Calu3 (cell line): ENCODE results near the gene COL5A2. TPM values are rescaled to one million over a fixed set of nuclear protein-coding genes. Genes with fewer than 3 reads are reported as not detected.

Experiments used
- BruUV-seq: library from RNA; stranded (reverse); fragments of 400-500 nt; replicated peaks from 2 replicates; lab custom pipeline; 2021; lab: Mats Ljungman, UMichigan
- CTCF ChIA-PET: fragments of 300-600 bp; sonication (Branson Sonifier 250); formaldehyde crosslinking; loops from one replicate; lab custom pipeline; 2022; ENCODE audit warnings: antibody characterized with exemption; lab: Charles Lee
- DNase-seq: peaks from one replicate; pipeline ENCODE4 v3.0.0; 2022
- H3K27ac Mint-ChIP-seq: one replicate; pipeline ENCODE4 v1.8.0; 2022; ENCODE audit warnings: mixed read lengths; ENCODE audit not compliant: unreplicated experiment
- H3K27me3 Mint-ChIP-seq: one replicate; pipeline ENCODE4 v1.8.0; 2022; ENCODE audit warnings: mixed read lengths; ENCODE audit not compliant: unreplicated experiment
- H3K36me3 Mint-ChIP-seq: one replicate; pipeline ENCODE4 v1.8.0; 2022; ENCODE audit warnings: mild to moderate bottlenecking, moderate library complexity, mixed read lengths; ENCODE audit not compliant: insufficient read depth, unreplicated experiment
- H3K4me1 Mint-ChIP-seq: one replicate; pipeline ENCODE4 v1.8.0; 2022; ENCODE audit warnings: mild to moderate bottlenecking, low read depth, mixed read lengths; ENCODE audit not compliant: unreplicated experiment
- H3K4me3 Mint-ChIP-seq: one replicate; pipeline ENCODE4 v1.8.0; 2022; ENCODE audit warnings: mild to moderate bottlenecking, low read depth, moderate library complexity, mixed read lengths; ENCODE audit not compliant: unreplicated experiment
- H3K9me3 Mint-ChIP-seq: one replicate; pipeline ENCODE4 v1.8.0; 2022; ENCODE audit warnings: low read depth, mixed read lengths; ENCODE audit not compliant: unreplicated experiment
- intact Hi-C: fragments of 100-400 bp; cut with micrococcal nuclease; formaldehyde crosslinking; loops from one replicate; pipeline ENCODE4 v1.10.0; 2022; ENCODE audit not compliant: unreplicated experiment
- total RNA-seq: library from RNA; stranded (reverse); gene quantifications from 2 replicates; pipeline ENCODE4 v1.2.3, GENCODE V29; 2022
- TF ChIP-seq, protein P1 (sequence below): fragments of 200-600 bp; IDR thresholded peaks from one replicate; pipeline ENCODE4 v1.8.0; 2022; ENCODE audit warnings: antibody characterized with exemption; ENCODE audit not compliant: unreplicated experiment

Gene COL5A2
- total RNA-seq, 1 experiment from 2014 or later = 1.1 TPM

DNA sequence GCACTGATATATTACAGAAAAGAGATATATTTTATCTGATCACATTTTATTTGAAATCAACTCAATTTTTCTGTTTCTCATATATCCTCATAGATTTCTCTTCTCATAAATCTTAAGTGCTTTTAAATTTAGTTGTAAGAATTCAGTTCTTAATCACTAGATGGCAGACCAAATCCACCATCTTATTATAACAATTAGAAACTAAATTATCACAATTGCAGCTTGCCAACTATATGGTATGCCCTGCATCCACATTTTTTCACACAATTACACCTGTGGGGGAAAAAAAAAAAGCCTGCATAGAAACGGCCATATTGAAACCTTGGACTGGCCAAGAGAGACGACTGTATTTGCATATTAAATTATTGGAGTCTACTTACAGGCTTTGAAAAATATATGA is 64.4 kb downstream of the COL5A2 start:
- Mint-ChIP-seq H3K27me3 (no peaks in the 10 kb centered on the region), H3K4me1 (peaks cover 16% of the 10 kb centered on the region), H3K36me3 (no peaks in the 10 kb centered on the region), H3K9me3 (no peaks in the 10 kb centered on the region), H3K4me3 (no peak overlapping the region), H3K27ac (no peak overlapping the region)
- DNase-seq = no peak
- TF ChIP-seq, protein P1, sequence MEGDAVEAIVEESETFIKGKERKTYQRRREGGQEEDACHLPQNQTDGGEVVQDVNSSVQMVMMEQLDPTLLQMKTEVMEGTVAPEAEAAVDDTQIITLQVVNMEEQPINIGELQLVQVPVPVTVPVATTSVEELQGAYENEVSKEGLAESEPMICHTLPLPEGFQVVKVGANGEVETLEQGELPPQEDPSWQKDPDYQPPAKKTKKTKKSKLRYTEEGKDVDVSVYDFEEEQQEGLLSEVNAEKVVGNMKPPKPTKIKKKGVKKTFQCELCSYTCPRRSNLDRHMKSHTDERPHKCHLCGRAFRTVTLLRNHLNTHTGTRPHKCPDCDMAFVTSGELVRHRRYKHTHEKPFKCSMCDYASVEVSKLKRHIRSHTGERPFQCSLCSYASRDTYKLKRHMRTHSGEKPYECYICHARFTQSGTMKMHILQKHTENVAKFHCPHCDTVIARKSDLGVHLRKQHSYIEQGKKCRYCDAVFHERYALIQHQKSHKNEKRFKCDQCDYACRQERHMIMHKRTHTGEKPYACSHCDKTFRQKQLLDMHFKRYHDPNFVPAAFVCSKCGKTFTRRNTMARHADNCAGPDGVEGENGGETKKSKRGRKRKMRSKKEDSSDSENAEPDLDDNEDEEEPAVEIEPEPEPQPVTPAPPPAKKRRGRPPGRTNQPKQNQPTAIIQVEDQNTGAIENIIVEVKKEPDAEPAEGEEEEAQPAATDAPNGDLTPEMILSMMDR = no peak
- no TSS peak for BruUV-seq
- CTCF ChIA-PET = interaction anchor here (0.5 to 1.3 kb wide), 2 partner anchors 173 to 1246 kb away, joined by 4 to 8 read pairs; no protein-coding TSS in a partner anchor
- intact Hi-C loops = loop anchor here (1.0 kb wide), 2 partner anchors 173 to 297 kb away; no protein-coding TSS in a partner anchor

DNA sequence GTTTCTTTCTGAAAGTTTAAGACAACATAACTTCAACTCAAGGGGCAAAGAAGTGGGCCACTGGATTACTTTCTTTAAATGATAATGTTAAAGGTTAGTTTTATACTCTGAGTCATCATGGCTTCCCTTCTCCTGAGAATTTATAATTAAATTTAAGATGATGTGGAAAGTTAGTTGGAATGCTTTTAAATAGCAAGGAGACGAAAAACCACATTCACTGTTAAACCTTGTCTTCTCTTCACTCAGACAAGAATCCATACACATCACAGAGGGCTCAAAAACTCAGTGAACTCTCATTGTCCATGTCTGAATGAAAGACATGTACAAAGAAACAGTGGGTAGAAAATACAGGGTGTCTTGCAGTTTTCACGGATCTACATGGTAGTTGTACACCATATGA is 65.6 kb downstream of the COL5A2 start:
- Mint-ChIP-seq H3K27me3 (no peaks in the 10 kb centered on the region), H3K4me1 (peaks cover 23% of the 10 kb centered on the region), H3K9me3 (no peaks in the 10 kb centered on the region), H3K27ac (no peak overlapping the region), H3K4me3 (no peak overlapping the region), H3K36me3 (no peaks in the 10 kb centered on the region)
- CTCF ChIA-PET = no interaction called here
- no peak for DNase-seq
- TF ChIP-seq, protein P1 = no peak
- no TSS peak for BruUV-seq
- intact Hi-C loops = no loop called here

DNA sequence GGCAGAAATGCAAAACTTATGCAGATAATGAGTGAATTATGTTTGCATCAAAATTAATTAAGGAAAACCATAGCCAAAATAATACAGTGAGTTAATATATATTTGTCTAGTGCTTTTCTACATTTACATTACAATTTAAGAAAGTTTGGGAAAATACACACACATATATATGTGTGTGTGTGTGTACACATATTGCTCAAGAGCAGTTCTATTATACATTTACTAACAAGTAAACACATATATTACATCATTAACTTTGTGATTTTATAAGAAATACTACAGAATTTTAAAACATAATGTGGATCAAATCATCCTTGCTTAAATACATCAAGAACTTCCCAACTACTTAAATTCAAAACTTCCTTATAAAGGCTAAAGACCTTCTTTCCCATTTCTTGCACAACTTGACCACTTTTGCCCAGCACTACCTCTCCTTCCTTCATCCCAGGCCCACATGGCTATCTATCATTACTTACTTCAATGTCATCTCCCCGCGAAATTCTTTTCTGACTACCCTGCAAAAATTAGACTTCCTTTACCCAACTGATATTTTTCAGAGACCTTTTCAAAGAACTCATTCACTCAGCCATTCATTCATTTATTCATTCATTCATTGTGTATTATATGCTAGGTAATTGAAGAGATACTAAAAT is 68.4 kb downstream of the COL5A2 start:
- H3K36me3 Mint-ChIP-seq = no peaks in the 10 kb centered on the region
- BruUV-seq = no TSS peak
- H3K27ac Mint-ChIP-seq = no peak overlapping the region
- no peaks in the 10 kb centered on the region for H3K27me3 Mint-ChIP-seq
- intact Hi-C loops = no loop called here
- no peaks in the 10 kb centered on the region for H3K9me3 Mint-ChIP-seq
- no peak for DNase-seq
- peaks cover 23% of the 10 kb centered on the region for H3K4me1 Mint-ChIP-seq
- no peak overlapping the region for H3K4me3 Mint-ChIP-seq
- TF ChIP-seq, protein P1 = no peak
- CTCF ChIA-PET = no interaction called here

DNA sequence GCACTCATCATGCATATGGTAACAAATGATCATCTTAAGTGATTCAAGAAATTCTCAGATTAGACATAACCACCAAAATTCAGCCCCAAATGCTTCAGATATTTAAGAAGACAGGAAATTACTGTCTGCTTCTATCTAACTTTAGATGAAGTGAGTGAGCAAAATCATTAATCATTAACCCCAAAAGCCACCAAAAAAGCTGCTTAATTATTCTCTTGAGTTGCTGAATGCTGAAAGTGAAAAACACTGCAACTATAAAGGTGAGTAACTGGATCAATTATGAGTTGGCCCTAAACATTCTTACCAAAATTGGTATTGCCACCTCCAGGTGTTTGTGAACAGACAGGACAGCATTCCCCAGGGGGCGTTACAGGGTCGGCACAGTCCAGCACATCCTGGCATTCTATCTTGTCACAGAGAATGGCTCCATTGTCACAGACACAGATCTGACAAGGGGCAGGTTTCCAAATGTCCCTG is 69.6 kb downstream of the COL5A2 start:
- no peaks in the 10 kb centered on the region for H3K9me3 Mint-ChIP-seq
- H3K4me3 Mint-ChIP-seq = no peak overlapping the region
- BruUV-seq = no TSS peak
- H3K4me1 Mint-ChIP-seq = peaks cover 23% of the 10 kb centered on the region
- no peak overlapping the region for H3K27ac Mint-ChIP-seq
- H3K27me3 Mint-ChIP-seq = no peaks in the 10 kb centered on the region
- no peaks in the 10 kb centered on the region for H3K36me3 Mint-ChIP-seq
- DNase-seq = no peak
- TF ChIP-seq, protein P1 = no peak
- intact Hi-C loops = no loop called here
- CTCF ChIA-PET = no interaction called here
